Kidney (tissue), 14 donors: ENCODE measurements around the gene LIME1. TPM values are rescaled to one million over a fixed set of nuclear protein-coding genes. Genes with fewer than 3 reads are reported as not detected.
"Not testable (repeated sequence)": the region's sequence is repeated elsewhere in the genome, so short reads cannot be mapped to it uniquely, and the experiment has no call there.

Experiments used
- DNase-seq, 5 donors: peaks; one replicate each; pipeline ENCODE4 v3.0.0-alpha.2; 2013 to 2020
- FAIRE-seq: peaks from 2 replicates; lab custom pipeline; 2012; peaks lifted over from hg19 to GRCh38; lab: Jason Lieb, UNC
- H3K27ac ChIP-seq, 2 donors: one replicate each; pipeline ENCODE4 v1.7.0; 2013; ENCODE audit warnings: low read depth in 2 of 2, low read length in 2 of 2, inconsistent platforms in 1 of 2
- H3K27me3 ChIP-seq: one replicate; pipeline ENCODE4 v1.7.1; 2013; ENCODE audit warnings: low read length, inconsistent platforms; ENCODE audit not compliant: control insufficient read depth, insufficient read depth
- H3K36me3 ChIP-seq, 3 donors: one replicate each; pipeline versions ENCODE4 v1.7.0 to v1.7.1; 2013; ENCODE audit warnings: low read length in 3 of 3, control low read depth in 1 of 3, inconsistent platforms in 1 of 3; ENCODE audit not compliant: insufficient read depth in 3 of 3, control insufficient read depth in 2 of 3
- H3K4me1 ChIP-seq, 3 donors: one replicate each; pipeline versions ENCODE4 v1.7.0 to v1.7.1; 2013; ENCODE audit warnings: low read length in 3 of 3, inconsistent platforms in 1 of 3, low read depth in 1 of 3; ENCODE audit not compliant: control insufficient read depth in 2 of 3, insufficient read depth in 2 of 3
- H3K4me3 ChIP-seq, 3 donors: one replicate each; pipeline versions ENCODE4 v1.7.0 to v1.8.1; 2013; ENCODE audit warnings: low read length in 3 of 3, control low read depth in 1 of 3, inconsistent platforms in 1 of 3
- H3K9ac ChIP-seq, 3 donors: one replicate each; pipeline versions ENCODE4 v1.7.0 to v1.7.1; 2013; ENCODE audit warnings: low read length in 3 of 3, control low read depth in 1 of 3, inconsistent platforms in 1 of 3
- H3K9me3 ChIP-seq, 3 donors: one replicate each; pipeline versions ENCODE4 v1.7.0 to v1.7.1; 2013; ENCODE audit warnings: low read length in 3 of 3, control low read depth in 1 of 3, inconsistent platforms in 1 of 3; ENCODE audit not compliant: control insufficient read depth in 2 of 3, insufficient read depth in 1 of 3
- CTCF ChIP-seq: IDR thresholded peaks from 3 replicates; pipeline ENCODE4 v1.5.1; 2012; ENCODE audit warnings: mild to moderate bottlenecking, moderate library complexity, borderline replicate concordance; ENCODE audit not compliant: insufficient read depth; ENCODE audit errors: extremely low read depth
- intact Hi-C: fragments of 100-400 bp; cut with DNase I; formaldehyde crosslinking; loops from one replicate; pipeline ENCODE4 v1.11.1; 2022
- polyA plus RNA-seq: library from polyadenylated mRNA; stranded (reverse); fragments of 350-450 nt; fragmentation: Illumina TruSeq; extraction: RNeasy Lipid Tissue Mini Kit (QIAGEN cat#74804); gene quantifications from one replicate; pipeline ENCODE4 v1.2.3, GENCODE V29; 2014; ENCODE audit warnings: low read depth, low replicate concordance; ENCODE audit not compliant: insufficient read depth
- total RNA-seq: library from RNA; stranded (reverse); fragmentation: NEBNext Ultra II Directional; extraction: Animal tissue kit (Norgen Biotek cat#: 25700); gene quantifications from one replicate; pipeline ENCODE4 v1.2.1, GENCODE V29; 2021
- donor health status: control.
- donor health status: control.
- donor health status: control.
- donor health status: control.
- donor health status: control.
- donor health status: DM: yes; HTN: yes; CAD: no.
- donor health status: Normal renal cell carcinoma (clear cell type).

The LIME1 gene
- total and polyA plus RNA-seq, 2 donors from 2014 or later: 12.1 to 114 TPM

GRCh38 chr20:63718996-63719395 lies 17.5 kb upstream of the LIME1 start:
- H3K27me3 ChIP-seq: no peaks in the 10 kb centered on the region
- H3K4me3 ChIP-seq: no peak overlapping the region
- no peak overlapping the region for H3K27ac ChIP-seq
- no peaks in the 10 kb centered on the region for H3K4me1 ChIP-seq
- intact Hi-C loops: no loop called here
- FAIRE-seq (no peak), DNase-seq (no peak)
- peaks cover 0 to 1% (median 0%) of the 10 kb centered on the region in 3 donors for H3K9me3 ChIP-seq
- H3K9ac ChIP-seq: no peak overlapping the region
- H3K36me3 ChIP-seq: peaks cover 0 to 8% (median 3%) of the 10 kb centered on the region in 3 donors
- no peak for TF ChIP-seq CTCF

DNA sequence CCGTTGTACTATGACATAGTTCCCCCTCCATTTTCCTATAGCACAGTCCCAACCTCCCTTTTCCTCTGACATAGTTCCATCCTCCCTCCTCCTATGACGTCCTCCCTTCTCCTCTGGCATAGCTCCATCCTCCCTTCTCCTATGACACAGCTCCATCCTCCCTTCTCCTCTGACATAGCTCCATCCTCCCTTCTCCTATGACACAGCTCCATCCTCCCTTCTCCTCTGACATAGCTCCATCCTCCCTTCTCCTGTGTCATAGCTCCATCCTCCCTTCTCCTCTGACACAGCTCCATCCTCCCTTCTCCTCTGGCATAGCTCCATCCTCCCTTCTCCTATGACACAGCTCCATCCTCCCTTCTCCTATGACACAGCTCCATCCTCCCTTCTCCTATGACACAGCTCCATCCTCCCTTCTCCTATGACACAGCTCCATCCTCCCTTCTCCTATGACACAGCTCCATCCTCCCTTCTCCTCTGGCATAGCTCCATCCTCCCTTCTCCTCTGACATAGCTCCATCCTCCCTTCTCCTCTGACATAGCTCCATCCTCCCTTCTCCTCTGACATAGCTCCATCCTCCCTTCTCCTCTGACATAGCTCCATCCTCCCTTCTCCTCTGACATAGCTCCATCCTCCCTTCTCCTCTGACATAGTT lies 13.4 kb upstream of the LIME1 start:
- H3K9me3 ChIP-seq, H3K27ac ChIP-seq, H3K36me3 ChIP-seq, H3K9ac ChIP-seq, H3K4me3 ChIP-seq, H3K4me1 ChIP-seq, H3K27me3 ChIP-seq, intact Hi-C loops, FAIRE-seq, DNase-seq: not testable (repeated sequence)

GRCh38 chr20:63730189-63730733 lies 6.2 kb upstream of the LIME1 start:
- DNase-seq, intact Hi-C loops, H3K27ac ChIP-seq, H3K36me3 ChIP-seq, H3K9me3 ChIP-seq, H3K27me3 ChIP-seq, H3K4me3 ChIP-seq, H3K9ac ChIP-seq, FAIRE-seq: not testable (repeated sequence)
- H3K4me1 ChIP-seq: peaks cover 0 to 17% (median 6%) of the 10 kb centered on the region in 3 donors

- Histone ChIP-seq H3K4me3 (no peak overlapping the region), H3K27ac (no peak overlapping the region), H3K27me3 (no peaks in the 10 kb centered on the region), H3K36me3 (peaks cover 4 to 8% (median 6%) of the 10 kb centered on the region in 3 donors), H3K4me1 (peaks cover 0 to 17% (median 6%) of the 10 kb centered on the region in 3 donors), H3K9me3 (no peaks in the 10 kb centered on the region), H3K9ac (no peak overlapping the region)
- intact Hi-C loops: no loop called here
- TF ChIP-seq CTCF: no peak
- FAIRE-seq: no peak
- no peak for DNase-seq
Measured at GRCh38 chr20:63731410-63731809, 5.1 kb upstream of the LIME1 start.
